Measurements from ENCODE around the gene MIER3. TPM values are rescaled to one million over a fixed set of nuclear protein-coding genes. Genes with fewer than 3 reads are reported as not detected.

MIER3 gene
- total and polyA plus RNA-seq, 9 of the 15 experiments (the other 6 are each of a cell fraction or from before 2014, with no cell fraction given): 4.1 to 29.3 (median 13.0) TPM

DNA sequence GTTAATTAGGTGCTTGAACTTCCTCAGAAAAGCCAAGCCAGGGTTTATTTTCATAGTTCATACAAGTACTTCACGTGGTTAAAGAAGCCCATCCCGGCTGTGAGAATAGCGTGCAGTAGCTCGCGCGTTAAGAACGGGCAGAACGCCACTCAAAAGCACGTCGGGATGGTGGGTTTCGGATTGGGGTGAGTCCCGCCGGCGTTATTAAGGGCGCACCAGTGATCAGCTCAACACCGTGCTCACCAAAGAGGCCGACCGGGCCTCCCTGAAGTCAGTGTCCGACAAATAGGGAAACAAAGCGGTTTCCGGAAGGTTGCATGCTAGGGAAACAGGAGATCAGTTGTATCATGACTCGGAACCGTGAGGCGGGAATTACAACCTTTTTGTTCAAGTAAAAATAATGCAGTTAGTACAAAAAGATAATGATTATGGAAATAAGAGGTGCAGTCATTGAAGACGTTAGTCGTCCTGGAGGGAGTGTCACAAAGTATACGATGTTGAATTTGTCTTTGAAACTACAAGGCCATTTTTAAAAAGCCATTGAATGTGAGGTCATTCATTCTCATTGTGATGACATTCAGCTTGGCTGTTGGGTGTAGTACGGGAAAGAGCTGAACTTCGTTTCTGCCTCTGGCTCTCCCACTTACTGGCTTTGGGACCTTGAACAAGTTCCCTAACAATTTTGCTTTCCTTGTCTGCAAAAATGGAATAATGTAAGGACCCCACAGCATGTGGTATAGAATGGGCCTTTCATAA is 41.5 kb downstream of the MIER3 start (continued):
- TF ChIP-seq GMEB1 (CRISPR knock-in tag; IDR thresholded peaks at IDR 0.05) (peak; percentile 14; the same call in 1 of the 2 replicates), SMAD4 (CRISPR knock-in tag; conservative IDR thresholded peaks at IDR 0.05) (no peak; the same call in 1 of the 2 replicates), SAFB (IDR thresholded peaks at IDR 0.05; ENCODE audit: borderline replicate concordance, low read depth, low read length) (no peak), EHMT2 (IDR thresholded peaks at IDR 0.05) (no peak), HCFC1 (IDR thresholded peaks at IDR 0.05; ENCODE audit: low read depth, low read length) (no peak), POLR2A (conservative IDR thresholded peaks at IDR 0.05) (no peak; the same call in 1 of the 2 replicates), ZNF280B (CRISPR knock-in tag; IDR thresholded peaks at IDR 0.05) (no peak), DPF2 (IDR thresholded peaks at IDR 0.05) (peak; percentile 37; the same call in 1 of the 2 replicates)
- TF ChIP-seq, protein P1, sequence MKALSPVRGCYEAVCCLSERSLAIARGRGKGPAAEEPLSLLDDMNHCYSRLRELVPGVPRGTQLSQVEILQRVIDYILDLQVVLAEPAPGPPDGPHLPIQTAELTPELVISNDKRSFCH (CRISPR knock-in tag; IDR thresholded peaks at IDR 0.05): no peak
- TF ChIP-seq, protein P1 (tag; IDR thresholded peaks at IDR 0.05): no peak
- TF ChIP-seq, protein P2, sequence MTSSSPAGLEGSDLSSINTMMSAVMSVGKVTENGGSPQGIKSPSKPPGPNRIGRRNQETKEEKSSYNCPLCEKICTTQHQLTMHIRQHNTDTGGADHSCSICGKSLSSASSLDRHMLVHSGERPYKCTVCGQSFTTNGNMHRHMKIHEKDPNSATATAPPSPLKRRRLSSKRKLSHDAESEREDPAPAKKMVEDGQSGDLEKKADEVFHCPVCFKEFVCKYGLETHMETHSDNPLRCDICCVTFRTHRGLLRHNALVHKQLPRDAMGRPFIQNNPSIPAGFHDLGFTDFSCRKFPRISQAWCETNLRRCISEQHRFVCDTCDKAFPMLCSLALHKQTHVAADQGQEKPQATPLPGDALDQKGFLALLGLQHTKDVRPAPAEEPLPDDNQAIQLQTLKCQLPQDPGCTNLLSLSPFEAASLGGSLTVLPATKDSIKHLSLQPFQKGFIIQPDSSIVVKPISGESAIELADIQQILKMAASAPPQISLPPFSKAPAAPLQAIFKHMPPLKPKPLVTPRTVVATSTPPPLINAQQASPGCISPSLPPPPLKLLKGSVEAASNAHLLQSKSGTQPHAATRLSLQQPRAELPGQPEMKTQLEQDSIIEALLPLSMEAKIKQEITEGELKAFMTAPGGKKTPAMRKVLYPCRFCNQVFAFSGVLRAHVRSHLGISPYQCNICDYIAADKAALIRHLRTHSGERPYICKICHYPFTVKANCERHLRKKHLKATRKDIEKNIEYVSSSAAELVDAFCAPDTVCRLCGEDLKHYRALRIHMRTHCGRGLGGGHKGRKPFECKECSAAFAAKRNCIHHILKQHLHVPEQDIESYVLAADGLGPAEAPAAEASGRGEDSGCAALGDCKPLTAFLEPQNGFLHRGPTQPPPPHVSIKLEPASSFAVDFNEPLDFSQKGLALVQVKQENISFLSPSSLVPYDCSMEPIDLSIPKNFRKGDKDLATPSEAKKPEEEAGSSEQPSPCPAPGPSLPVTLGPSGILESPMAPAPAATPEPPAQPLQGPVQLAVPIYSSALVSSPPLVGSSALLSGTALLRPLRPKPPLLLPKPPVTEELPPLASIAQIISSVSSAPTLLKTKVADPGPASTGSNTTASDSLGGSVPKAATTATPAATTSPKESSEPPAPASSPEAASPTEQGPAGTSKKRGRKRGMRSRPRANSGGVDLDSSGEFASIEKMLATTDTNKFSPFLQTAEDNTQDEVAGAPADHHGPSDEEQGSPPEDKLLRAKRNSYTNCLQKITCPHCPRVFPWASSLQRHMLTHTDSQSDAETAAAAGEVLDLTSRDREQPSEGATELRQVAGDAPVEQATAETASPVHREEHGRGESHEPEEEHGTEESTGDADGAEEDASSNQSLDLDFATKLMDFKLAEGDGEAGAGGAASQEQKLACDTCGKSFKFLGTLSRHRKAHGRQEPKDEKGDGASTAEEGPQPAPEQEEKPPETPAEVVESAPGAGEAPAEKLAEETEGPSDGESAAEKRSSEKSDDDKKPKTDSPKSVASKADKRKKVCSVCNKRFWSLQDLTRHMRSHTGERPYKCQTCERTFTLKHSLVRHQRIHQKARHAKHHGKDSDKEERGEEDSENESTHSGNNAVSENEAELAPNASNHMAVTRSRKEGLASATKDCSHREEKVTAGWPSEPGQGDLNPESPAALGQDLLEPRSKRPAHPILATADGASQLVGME (CRISPR knock-in tag; IDR thresholded peaks at IDR 0.05): 0 out of 2 replicates have a peak, but pooled peaks have one; percentile 40
- TF ChIP-seq, protein P3, sequence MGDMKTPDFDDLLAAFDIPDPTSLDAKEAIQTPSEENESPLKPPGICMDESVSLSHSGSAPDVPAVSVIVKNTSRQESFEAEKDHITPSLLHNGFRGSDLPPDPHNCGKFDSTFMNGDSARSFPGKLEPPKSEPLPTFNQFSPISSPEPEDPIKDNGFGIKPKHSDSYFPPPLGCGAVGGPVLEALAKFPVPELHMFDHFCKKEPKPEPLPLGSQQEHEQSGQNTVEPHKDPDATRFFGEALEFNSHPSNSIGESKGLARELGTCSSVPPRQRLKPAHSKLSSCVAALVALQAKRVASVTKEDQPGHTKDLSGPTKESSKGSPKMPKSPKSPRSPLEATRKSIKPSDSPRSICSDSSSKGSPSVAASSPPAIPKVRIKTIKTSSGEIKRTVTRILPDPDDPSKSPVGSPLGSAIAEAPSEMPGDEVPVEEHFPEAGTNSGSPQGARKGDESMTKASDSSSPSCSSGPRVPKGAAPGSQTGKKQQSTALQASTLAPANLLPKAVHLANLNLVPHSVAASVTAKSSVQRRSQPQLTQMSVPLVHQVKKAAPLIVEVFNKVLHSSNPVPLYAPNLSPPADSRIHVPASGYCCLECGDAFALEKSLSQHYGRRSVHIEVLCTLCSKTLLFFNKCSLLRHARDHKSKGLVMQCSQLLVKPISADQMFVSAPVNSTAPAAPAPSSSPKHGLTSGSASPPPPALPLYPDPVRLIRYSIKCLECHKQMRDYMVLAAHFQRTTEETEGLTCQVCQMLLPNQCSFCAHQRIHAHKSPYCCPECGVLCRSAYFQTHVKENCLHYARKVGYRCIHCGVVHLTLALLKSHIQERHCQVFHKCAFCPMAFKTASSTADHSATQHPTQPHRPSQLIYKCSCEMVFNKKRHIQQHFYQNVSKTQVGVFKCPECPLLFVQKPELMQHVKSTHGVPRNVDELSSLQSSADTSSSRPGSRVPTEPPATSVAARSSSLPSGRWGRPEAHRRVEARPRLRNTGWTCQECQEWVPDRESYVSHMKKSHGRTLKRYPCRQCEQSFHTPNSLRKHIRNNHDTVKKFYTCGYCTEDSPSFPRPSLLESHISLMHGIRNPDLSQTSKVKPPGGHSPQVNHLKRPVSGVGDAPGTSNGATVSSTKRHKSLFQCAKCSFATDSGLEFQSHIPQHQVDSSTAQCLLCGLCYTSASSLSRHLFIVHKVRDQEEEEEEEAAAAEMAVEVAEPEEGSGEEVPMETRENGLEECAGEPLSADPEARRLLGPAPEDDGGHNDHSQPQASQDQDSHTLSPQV (IDR thresholded peaks at IDR 0.05): peak; percentile 1; the same call in 1 of the 2 replicates
